H1 (cell line): ENCODE data around the gene CCDC7. TPM values are rescaled to one million over a fixed set of nuclear protein-coding genes. Genes with fewer than 3 reads are reported as not detected.

ENCODE experiments used
- CTCF ChIA-PET: fragments of 300-600 bp; sonication (Branson Sonifier 250); formaldehyde crosslinking; loops from one replicate; lab custom pipeline; 2021; ENCODE audit not compliant: partially characterized antibody; lab: Charles Lee
- POLR2A ChIA-PET: fragments of 300-600 bp; sonication (Branson Sonifier 250); formaldehyde crosslinking; loops from one replicate; lab custom pipeline; 2021; ENCODE audit warnings: inconsistent platforms; ENCODE audit not compliant: partially characterized antibody; lab: Charles Lee
- DNase-seq, 2 experiments: peaks; one replicate each; pipeline versions ENCODE4 v3.0.0 to v3.0.0-alpha.2; 2010 to 2022; ENCODE audit warnings: low spot score in 2 of 2, low read depth in 1 of 2, mixed read lengths in 1 of 2
- FAIRE-seq: peaks from 2 replicates; lab custom pipeline; 2011; peaks lifted over from hg19 to GRCh38; lab: Jason Lieb, UNC
- H2AFZ ChIP-seq: 2 replicates; pipeline ENCODE4 v1.8.1; 2012; ENCODE audit warnings: low read length, inconsistent platforms
- H2AK5ac ChIP-seq: 2 replicates; pipeline ENCODE4 v1.6.1; 2013; ENCODE audit warnings: low read depth, low read length
- H2BK120ac ChIP-seq: replicated peaks from 2 replicates; pipeline ENCODE3; 2013; ENCODE audit warnings: low read depth, low read length, inconsistent platforms
- H2BK12ac ChIP-seq: 2 replicates; pipeline ENCODE4 v1.6.1; 2013; ENCODE audit warnings: low read depth, low read length
- H2BK15ac ChIP-seq: 2 replicates; pipeline ENCODE4 v1.6.1; 2013; ENCODE audit warnings: low read length
- H2BK20ac ChIP-seq: 2 replicates; pipeline ENCODE4 v1.6.1; 2013; ENCODE audit warnings: low read length
- H2BK5ac ChIP-seq: 2 replicates; pipeline ENCODE4 v1.6.1; 2013; ENCODE audit warnings: low read depth, low read length
- H3K14ac ChIP-seq: 2 replicates; pipeline ENCODE4 v1.6.1; 2013; ENCODE audit warnings: inconsistent platforms; ENCODE audit not compliant: insufficient read length
- H3K18ac ChIP-seq: 2 replicates; pipeline ENCODE4 v1.6.1; 2013; ENCODE audit warnings: low read length; ENCODE audit errors: extremely low read depth
- H3K23ac ChIP-seq: 2 replicates; pipeline ENCODE4 v1.6.1; 2013; ENCODE audit warnings: inconsistent platforms; ENCODE audit not compliant: insufficient read length
- H3K23me2 ChIP-seq: 2 replicates; pipeline ENCODE4 v1.6.1; 2013; ENCODE audit warnings: low read depth, low read length
- H3K27ac ChIP-seq: 2 replicates; pipeline ENCODE4 v1.6.1; 2011; ENCODE audit warnings: low read depth, low read length, inconsistent platforms
- H3K27me3 ChIP-seq, 4 experiments: replicated peaks in 1 of 4; 1 replicate in 1 of 4; 2 replicates in 3 of 4; pipeline versions ENCODE4 v1.6.1 to v1.8.1; 2011 to 2013; ENCODE audit warnings: low read length in 3 of 4, mild to moderate bottlenecking in 3 of 4, inconsistent platforms in 2 of 4, mixed read lengths in 2 of 4, moderate library complexity in 1 of 4; ENCODE audit not compliant: control insufficient read depth in 3 of 4, insufficient read depth in 3 of 4; ENCODE audit errors: extremely low read depth in 1 of 4
- H3K36me3 ChIP-seq, 4 experiments: 2 replicates each; pipeline versions ENCODE4 v1.6.1 to v1.8.1; 2011 to 2013; ENCODE audit warnings: mild to moderate bottlenecking in 4 of 4, low read length in 3 of 4, moderate library complexity in 2 of 4, control low read depth in 1 of 4, inconsistent platforms in 1 of 4; ENCODE audit not compliant: insufficient read depth in 4 of 4, control insufficient read depth in 2 of 4
- H3K4ac ChIP-seq: replicated peaks from 2 replicates; pipeline ENCODE3; 2013; ENCODE audit warnings: low read length, low read depth, mixed read lengths, inconsistent platforms; ENCODE audit not compliant: insufficient read length
- H3K4me1 ChIP-seq, 4 experiments: replicated peaks in 1 of 4; 1 replicate in 1 of 4; 2 replicates in 3 of 4; pipeline versions ENCODE4 v1.6.1 to v1.8.1; 2011 to 2013; ENCODE audit warnings: low read length in 3 of 4, inconsistent platforms in 2 of 4, mixed read lengths in 1 of 4; ENCODE audit not compliant: insufficient read depth in 4 of 4, control insufficient read depth in 3 of 4
- H3K4me2 ChIP-seq, 2 experiments: 2 replicates each; pipeline versions ENCODE4 v1.6.1 to v1.8.1; 2011 to 2013; ENCODE audit warnings: low read depth in 2 of 2, low read length in 2 of 2, control low read depth in 1 of 2, inconsistent platforms in 1 of 2, mild to moderate bottlenecking in 1 of 2; ENCODE audit not compliant: insufficient read depth in 1 of 2
- H3K4me3 ChIP-seq, 4 experiments: fragments of 200-600, 300-600 bp in 1 of 4; sonication (generic), shearing (Covaris generic), sonication (Bioruptor Twin) in 1 of 4; 2 replicates each; pipeline versions ENCODE4 v1.5.1 to v1.8.1; 2011 to 2016; ENCODE audit warnings: low read length in 4 of 4, low read depth in 3 of 4, control low read depth in 2 of 4, inconsistent platforms in 2 of 4, mild to moderate bottlenecking in 2 of 4, mixed read lengths in 1 of 4, moderate library complexity in 1 of 4; ENCODE audit not compliant: insufficient read depth in 2 of 4; ENCODE audit errors: extremely low read depth in 1 of 4
- H3K56ac ChIP-seq: replicated peaks from 2 replicates; pipeline ENCODE3; 2013; ENCODE audit warnings: low read depth, mild to moderate bottlenecking, mixed read lengths, low read length, inconsistent platforms; ENCODE audit not compliant: insufficient read length
- H3K79me1 ChIP-seq: 2 replicates; pipeline ENCODE4 v1.6.1; 2013; ENCODE audit warnings: low read depth, low read length, control low read depth
- H3K79me2 ChIP-seq, 2 experiments: 2 replicates each; pipeline versions ENCODE4 v1.6.1 to v1.8.1; 2012 to 2013; ENCODE audit warnings: low read length in 2 of 2, mild to moderate bottlenecking in 2 of 2, inconsistent platforms in 1 of 2; ENCODE audit not compliant: insufficient read depth in 2 of 2, control insufficient read depth in 1 of 2
- H3K9ac ChIP-seq, 4 experiments: replicated peaks in 1 of 4; 1 replicate in 1 of 4; 2 replicates in 3 of 4; pipeline versions ENCODE4 v1.6.1 to v1.8.1; 2011 to 2013; ENCODE audit warnings: low read depth in 3 of 4, low read length in 3 of 4, control low read depth in 2 of 4, mild to moderate bottlenecking in 2 of 4, moderate library complexity in 2 of 4, inconsistent platforms in 1 of 4; ENCODE audit errors: extremely low read depth in 1 of 4
- H3K9me3 ChIP-seq, 2 experiments: 2 replicates each; pipeline versions ENCODE4 v1.6.1 to v1.8.1; 2012 to 2013; ENCODE audit warnings: mild to moderate bottlenecking in 2 of 2, moderate library complexity in 2 of 2, control low read depth in 1 of 2, inconsistent platforms in 1 of 2, low read depth in 1 of 2, low read length in 1 of 2, mixed read lengths in 1 of 2; ENCODE audit not compliant: insufficient read depth in 2 of 2
- H4K20me1 ChIP-seq, 2 experiments: replicated peaks in 1 of 2; 2 replicates each; pipeline versions ENCODE3 to v1.8.1; 2011 to 2013; ENCODE audit warnings: inconsistent platforms in 2 of 2, low read length in 2 of 2, mild to moderate bottlenecking in 1 of 2; ENCODE audit not compliant: insufficient read depth in 2 of 2, control insufficient read depth in 1 of 2
- H4K5ac ChIP-seq: 2 replicates; pipeline ENCODE4 v1.6.1; 2013; ENCODE audit warnings: low read length, low read depth, mixed read lengths, inconsistent platforms; ENCODE audit not compliant: insufficient read length
- H4K8ac ChIP-seq: 2 replicates; pipeline ENCODE4 v1.8.0; 2013; ENCODE audit warnings: mild to moderate bottlenecking, moderate library complexity, low read length, inconsistent platforms; ENCODE audit not compliant: insufficient read depth; ENCODE audit errors: extremely low read depth
- H4K91ac ChIP-seq: replicated peaks from 2 replicates; pipeline ENCODE3; 2013; ENCODE audit warnings: low read length, mixed read lengths, inconsistent platforms; ENCODE audit not compliant: insufficient read length
- CEBPB ChIP-seq: IDR thresholded peaks from 2 replicates; pipeline ENCODE4 v1.6.1; 2012; ENCODE audit warnings: low read depth, low read length
- EGR1 ChIP-seq: IDR thresholded peaks from 2 replicates; pipeline ENCODE4 v1.6.1; 2011; ENCODE audit warnings: low read depth, low read length, borderline replicate concordance
- HDAC2 ChIP-seq, 2 experiments: fragments of 300-600 bp in 1 of 2; sonication (generic) in 1 of 2; IDR thresholded peaks; 2 replicates each; pipeline ENCODE4 v1.6.1; 2011 to 2012; ENCODE audit warnings: low read depth in 2 of 2, low read length in 2 of 2, mild to moderate bottlenecking in 2 of 2, moderate library complexity in 2 of 2, borderline replicate concordance in 1 of 2, inconsistent platforms in 1 of 2
- KDM4A ChIP-seq: IDR thresholded peaks from one replicate; pipeline ENCODE4 v1.7.1; 2012; ENCODE audit warnings: low read depth, mild to moderate bottlenecking, moderate library complexity, low read length, inconsistent platforms; ENCODE audit not compliant: severe bottlenecking
- KDM5A ChIP-seq: fragments of 200-600 bp; IDR thresholded peaks from 2 replicates; pipeline ENCODE4 v1.7.1; 2012; ENCODE audit warnings: mild to moderate bottlenecking, low read length, inconsistent platforms, mixed read lengths
- POLR2A ChIP-seq, 2 experiments: IDR thresholded peaks; 1 replicate in 1 of 2; 2 replicates in 1 of 2; pipeline ENCODE4 v1.6.1; 2011; ENCODE audit warnings: low read depth in 2 of 2, low read length in 2 of 2, mild to moderate bottlenecking in 2 of 2; ENCODE audit errors: control extremely low read depth in 1 of 2
- RBBP5 ChIP-seq: IDR thresholded peaks from 2 replicates; pipeline ENCODE4 v1.7.1; 2012; ENCODE audit warnings: low read depth, mild to moderate bottlenecking, inconsistent platforms, low read length, moderate library complexity, borderline replicate concordance
- ZNF274 ChIP-seq: IDR thresholded peaks from 2 replicates; pipeline ENCODE4 v1.7.0; 2012; ENCODE audit warnings: low read length, borderline replicate concordance; ENCODE audit errors: extremely low read depth
- WGBS, 2 experiments: shearing (Covaris generic) in 1 of 2; methylation state at CpG; one replicate each; pipeline versions ENCODE4 v1.1.6 to v1.1.7; 2013 to 2015; ENCODE audit warnings: low lambda C conversion rate in 2 of 2, mixed read lengths in 2 of 2, inconsistent platforms in 1 of 2, low coverage in 1 of 2, missing lambda C conversion rate in 1 of 2; ENCODE audit not compliant: insufficient replicate concordance in 2 of 2, insufficient coverage in 1 of 2, insufficient read length in 1 of 2; ENCODE audit errors: extremely low coverage in 1 of 2, missing lambda C conversion rate in 1 of 2; 5-methylcytosine and 5-hydroxymethylcytosine counted together
- polyA plus RNA-seq, 7 experiments: library from polyadenylated mRNA; depleted of rRNA in 3 of 7; stranded (reverse) in 5 of 7; unstranded in 2 of 7; fragments of >200 nt in 5 of 7; fragments of 200-250 nt in 2 of 7; gene quantifications; 1 replicate in 5 of 7; 2 replicates in 1 of 7; 4 replicates in 1 of 7; pipeline versions ENCODE4 v1.2.1 to v1.2.3, GENCODE V29; 2011 to 2013; ENCODE audit warnings: missing spikeins in 2 of 7, mixed read lengths in 2 of 7
- total RNA-seq: library from RNA; stranded (reverse); fragmentation: NEBNext Ultra II Directional; extraction: Animal tissue kit (Norgen Biotek cat#: 25700); gene quantifications from 2 replicates; pipeline ENCODE4 v1.2.1, GENCODE V29; 2021
- TF ChIP-seq, protein P1 (sequence below): IDR thresholded peaks from 2 replicates; pipeline ENCODE4 v1.6.1; 2011; ENCODE audit warnings: low read length, improper control_type of control experiment
- TF ChIP-seq, protein P2 (sequence below): IDR thresholded peaks from 2 replicates; pipeline ENCODE4 v1.6.1; 2012; ENCODE audit warnings: low read length, inconsistent platforms

Gene CCDC7
- total and polyA plus RNA-seq, 2 of the 8 experiments (the other 6 are each of a cell fraction or from before 2014, with no cell fraction given), result 0.18 to 0.74 TPM

DNA sequence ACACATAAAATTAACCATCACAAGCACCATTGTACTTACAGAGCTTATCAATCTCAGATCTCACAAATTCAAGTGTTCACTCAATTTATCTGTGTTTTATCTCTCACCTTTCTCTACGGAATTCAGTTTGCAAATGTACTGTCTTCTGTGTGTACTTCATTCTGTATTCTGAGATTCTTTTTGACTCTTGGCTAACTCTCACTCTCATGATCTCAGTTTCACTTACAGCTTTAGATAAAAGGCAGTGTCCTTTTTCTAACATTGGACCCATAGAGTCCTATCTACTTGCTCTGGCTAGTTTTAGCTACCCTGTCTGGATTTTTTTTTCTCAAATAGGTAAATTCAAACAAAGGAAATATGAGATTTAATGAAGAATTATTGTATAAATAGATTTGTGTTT lies 176.0 kb downstream of the CCDC7 start:
- Histone ChIP-seq H4K20me1 (no peaks in the 10 kb centered on the region), H3K36me3 (no peaks in the 10 kb centered on the region), H4K5ac (no peak overlapping the region), H2AFZ (no peak overlapping the region), H3K9ac (no peak overlapping the region), H3K23me2 (no peaks in the 10 kb centered on the region), H2BK15ac (no peak overlapping the region), H3K14ac (no peak overlapping the region), H3K27me3 (no peaks in the 10 kb centered on the region), H4K8ac (no peak overlapping the region), H3K4me3 (no peak overlapping the region), H3K56ac (no peak overlapping the region), H3K79me2 (no peaks in the 10 kb centered on the region), H2BK12ac (no peak overlapping the region), H3K27ac (no peak overlapping the region), H2AK5ac (no peak overlapping the region), H2BK120ac (no peak overlapping the region), H3K4ac (no peak overlapping the region), H4K91ac (no peak overlapping the region), H3K18ac (no peak overlapping the region), H2BK5ac (no peak overlapping the region), H3K79me1 (no peaks in the 10 kb centered on the region), H3K4me1 (no peaks in the 10 kb centered on the region), H3K23ac (no peak overlapping the region), H3K4me2 (no peak overlapping the region), H2BK20ac (no peak overlapping the region), H3K9me3 (peaks cover 2 to 3% of the 10 kb centered on the region in 2 experiments; a peak in 2 of 4 replicates)
- CTCF ChIA-PET, result no interaction called here
- POLR2A ChIA-PET, result no interaction called here
- TF ChIP-seq ZNF274, result no peak
- TF ChIP-seq KDM5A, result no peak
- TF ChIP-seq, protein P1, sequence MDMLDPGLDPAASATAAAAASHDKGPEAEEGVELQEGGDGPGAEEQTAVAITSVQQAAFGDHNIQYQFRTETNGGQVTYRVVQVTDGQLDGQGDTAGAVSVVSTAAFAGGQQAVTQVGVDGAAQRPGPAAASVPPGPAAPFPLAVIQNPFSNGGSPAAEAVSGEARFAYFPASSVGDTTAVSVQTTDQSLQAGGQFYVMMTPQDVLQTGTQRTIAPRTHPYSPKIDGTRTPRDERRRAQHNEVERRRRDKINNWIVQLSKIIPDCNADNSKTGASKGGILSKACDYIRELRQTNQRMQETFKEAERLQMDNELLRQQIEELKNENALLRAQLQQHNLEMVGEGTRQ, result no peak
- TF ChIP-seq, protein P2, sequence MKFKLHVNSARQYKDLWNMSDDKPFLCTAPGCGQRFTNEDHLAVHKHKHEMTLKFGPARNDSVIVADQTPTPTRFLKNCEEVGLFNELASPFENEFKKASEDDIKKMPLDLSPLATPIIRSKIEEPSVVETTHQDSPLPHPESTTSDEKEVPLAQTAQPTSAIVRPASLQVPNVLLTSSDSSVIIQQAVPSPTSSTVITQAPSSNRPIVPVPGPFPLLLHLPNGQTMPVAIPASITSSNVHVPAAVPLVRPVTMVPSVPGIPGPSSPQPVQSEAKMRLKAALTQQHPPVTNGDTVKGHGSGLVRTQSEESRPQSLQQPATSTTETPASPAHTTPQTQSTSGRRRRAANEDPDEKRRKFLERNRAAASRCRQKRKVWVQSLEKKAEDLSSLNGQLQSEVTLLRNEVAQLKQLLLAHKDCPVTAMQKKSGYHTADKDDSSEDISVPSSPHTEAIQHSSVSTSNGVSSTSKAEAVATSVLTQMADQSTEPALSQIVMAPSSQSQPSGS, result no peak
- TF ChIP-seq KDM4A, result no peak
- TF ChIP-seq POLR2A (IDR thresholded peaks at IDR 0.05; ENCODE audit: control extremely low read depth in 1 of 2, low read depth in 2 of 2, low read length in 2 of 2), result no peak
- no peak for TF ChIP-seq HDAC2 (IDR thresholded peaks at IDR 0.05; ENCODE audit: borderline replicate concordance in 1 of 2, low read depth in 2 of 2, low read length in 2 of 2)
- TF ChIP-seq EGR1, result no peak
- TF ChIP-seq CEBPB, result no peak
- TF ChIP-seq RBBP5, result no peak
- no peak for FAIRE-seq
- no peak for DNase-seq
- WGBS, 2 experiments, result 27% methylated on average over 1 of the region's 1 CpG; no CpG with 5 or more reads in 1 of the 2 experiments
